IPS-18c (cell line): Measurements from ENCODE around the gene DELE1.

Experiments used
- H3K4me3 ChIP-seq: 2 replicates; pipeline ENCODE4 v1.7.0; 2013; ENCODE audit warnings: low read depth, mild to moderate bottlenecking, low read length, moderate library complexity; ENCODE audit not compliant: insufficient read depth
- H3K9me3 ChIP-seq: one replicate; pipeline ENCODE4 v1.6.1; 2013; ENCODE audit warnings: mild to moderate bottlenecking, low read length, moderate library complexity; ENCODE audit not compliant: control insufficient read depth, insufficient read depth

Gene DELE1

DNA sequence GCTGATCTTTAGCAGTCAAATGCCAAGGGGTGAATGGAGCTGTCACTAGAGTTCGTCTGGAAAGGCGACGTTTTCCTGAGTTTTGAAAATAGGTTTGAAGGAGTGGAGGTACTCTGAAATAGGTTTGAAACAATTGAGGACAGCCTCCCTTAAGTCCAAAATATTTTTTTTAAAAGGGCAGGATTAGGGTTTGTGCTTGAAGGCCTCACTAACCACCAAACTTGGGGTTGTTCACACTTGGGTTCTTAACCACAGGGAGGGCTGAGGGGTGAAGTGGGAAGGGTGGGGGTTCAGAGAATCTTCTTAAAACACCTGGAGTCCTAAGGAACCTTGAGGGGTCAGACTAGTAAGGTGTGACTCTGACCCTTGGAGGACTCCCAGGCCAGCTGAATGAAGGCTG, 37.8 kb downstream of the DELE1 start:
- Histone ChIP-seq H3K4me3 (no peak overlapping the region), H3K9me3 (peaks cover 2% of the 10 kb centered on the region)

DNA sequence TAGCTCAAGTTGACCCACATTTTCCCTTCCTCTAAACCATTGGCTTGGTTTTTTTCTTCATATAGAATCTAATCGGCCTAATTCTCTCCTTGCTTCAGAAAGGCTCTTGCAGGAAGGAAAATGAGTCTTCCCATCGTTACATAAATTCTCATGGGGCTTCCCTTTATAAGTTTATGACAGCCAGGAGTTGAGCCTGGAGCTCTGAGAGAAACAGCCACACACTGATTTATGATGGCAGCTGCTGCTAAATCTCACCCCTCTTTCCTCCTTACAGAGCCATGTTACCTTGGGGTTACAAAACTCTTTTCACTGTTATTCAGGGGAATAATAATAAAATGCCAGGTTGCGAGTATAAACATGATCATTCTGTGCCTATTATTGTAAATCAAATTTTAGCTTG, 40.0 kb downstream of the DELE1 start:
- Histone ChIP-seq H3K9me3 (peaks cover 2% of the 10 kb centered on the region), H3K4me3 (no peak overlapping the region)

DNA sequence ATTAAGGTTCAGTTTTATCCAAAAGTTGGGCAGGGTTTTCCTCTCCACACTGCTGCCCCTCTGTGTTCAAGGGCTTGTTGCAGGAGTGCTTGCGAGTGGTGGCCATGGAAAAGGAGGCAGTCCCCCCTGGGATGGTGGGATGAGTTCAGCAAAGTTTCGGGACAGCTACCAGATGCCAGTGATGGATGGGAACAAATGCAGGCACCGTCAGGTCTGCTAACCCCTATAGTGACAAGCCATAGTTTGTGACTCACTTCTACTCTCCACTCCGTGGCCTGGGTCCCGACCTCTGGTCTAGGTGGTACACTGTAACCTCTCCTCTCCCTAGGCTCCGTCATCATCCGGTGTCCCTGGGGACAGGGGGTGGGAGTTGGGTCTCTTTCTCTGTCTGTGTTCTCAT, 41.4 kb downstream of the DELE1 start:
- H3K9me3 ChIP-seq = peaks cover 2% of the 10 kb centered on the region
- no peak overlapping the region for H3K4me3 ChIP-seq

DNA sequence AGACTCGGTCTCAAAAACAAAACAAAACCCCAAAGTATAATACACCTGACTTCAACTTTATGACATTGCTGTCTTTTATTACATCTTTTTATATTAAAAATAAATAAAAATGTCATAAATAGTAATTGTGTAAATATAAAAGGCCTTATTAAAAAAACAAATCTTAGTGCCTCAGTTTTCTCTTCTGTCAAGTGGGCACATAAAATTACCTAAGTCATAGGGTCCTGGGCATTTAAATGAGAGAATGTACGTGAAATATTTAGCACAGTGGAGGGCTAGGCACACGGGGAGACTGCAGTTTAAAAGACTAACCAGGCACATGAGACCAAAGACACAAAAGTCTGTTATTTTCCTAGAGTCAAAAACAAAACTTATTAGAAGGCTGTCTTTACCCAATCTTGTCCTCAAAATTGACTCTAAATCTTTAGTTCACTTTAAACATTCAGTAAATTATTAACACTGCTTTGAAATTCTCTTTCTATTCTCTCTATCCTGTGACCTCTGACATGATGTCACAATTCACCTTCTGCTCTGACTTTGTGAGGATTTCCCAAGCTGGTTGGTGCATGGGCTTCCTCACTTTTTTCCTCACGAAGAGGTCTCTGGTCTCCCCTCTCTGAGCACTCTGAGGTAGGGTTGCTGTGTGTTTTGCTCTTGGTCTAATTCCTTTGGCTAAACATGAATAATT, 42.7 kb downstream of the DELE1 start:
- H3K9me3 ChIP-seq = peaks cover under 1% of the 10 kb centered on the region

DNA sequence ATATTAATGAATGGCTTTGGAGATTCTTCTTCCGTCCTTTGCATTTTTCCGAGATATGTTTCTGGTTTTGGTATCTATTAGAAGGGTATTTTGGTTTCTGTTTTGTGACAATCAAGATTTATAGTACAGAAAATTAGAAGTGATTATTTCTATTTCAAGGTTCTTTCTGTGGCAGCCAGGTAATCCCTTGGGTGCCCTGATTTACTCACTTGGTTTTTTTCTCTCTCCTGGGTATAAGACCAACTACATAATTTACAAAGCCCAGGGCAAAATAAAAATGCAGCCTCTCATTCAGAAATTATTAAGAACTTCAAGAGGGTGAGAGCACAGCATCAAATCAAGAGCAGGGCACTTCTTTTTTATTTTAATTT, 43.3 kb downstream of the DELE1 start:
- Histone ChIP-seq H3K9me3 (no peaks in the 10 kb centered on the region), H3K4me3 (no peak overlapping the region)

More for the DNA sequence above, 42.7 kb downstream of the DELE1 start:
- no peak overlapping the region for H3K4me3 ChIP-seq

DNA sequence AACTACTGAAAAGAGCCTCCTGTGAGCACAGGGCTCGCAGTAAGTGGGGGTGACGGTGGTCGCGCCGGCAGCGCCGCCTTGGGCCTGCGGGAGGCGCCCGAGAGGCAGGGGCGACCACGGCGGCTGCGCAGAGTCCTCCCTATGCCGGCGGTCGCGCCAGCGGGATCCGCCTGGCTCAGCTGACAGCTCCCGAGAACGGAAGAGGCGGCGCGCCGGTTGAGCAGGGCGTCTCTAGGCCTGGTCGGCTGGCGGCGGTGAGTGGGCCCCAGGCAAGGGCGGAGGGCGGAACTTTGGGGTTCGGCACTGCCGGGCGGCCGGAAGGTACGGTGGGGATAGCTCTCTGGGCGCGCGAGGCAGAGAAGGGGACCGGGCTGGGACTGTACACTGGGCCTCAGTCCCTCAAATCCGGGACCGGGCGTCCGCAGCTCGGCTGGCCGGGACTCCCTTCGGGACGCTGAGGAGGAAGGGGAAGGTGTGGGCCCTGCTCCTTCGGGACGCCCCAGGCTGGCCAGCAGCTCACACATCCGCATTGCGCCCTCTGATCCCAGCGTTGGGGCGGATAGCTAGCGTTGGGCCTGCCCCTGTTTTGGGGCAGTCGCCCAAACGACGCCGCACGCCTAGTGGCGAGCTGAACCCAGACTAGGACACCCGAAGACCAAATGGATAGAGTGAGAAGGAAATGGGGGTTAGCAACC, 45.4 kb downstream of the DELE1 start, which contains the start of gene RNF14:
TSS of gene RNF14 (plus strand) at position 192 of the 695 bp plus-strand sequence. CDS start 4,484 bp downstream, outside the sequence.
- Histone ChIP-seq H3K4me3 (peak within 1 kb of the TSS; percentile 89), H3K9me3 (no peaks in the 10 kb centered on the region)

DNA sequence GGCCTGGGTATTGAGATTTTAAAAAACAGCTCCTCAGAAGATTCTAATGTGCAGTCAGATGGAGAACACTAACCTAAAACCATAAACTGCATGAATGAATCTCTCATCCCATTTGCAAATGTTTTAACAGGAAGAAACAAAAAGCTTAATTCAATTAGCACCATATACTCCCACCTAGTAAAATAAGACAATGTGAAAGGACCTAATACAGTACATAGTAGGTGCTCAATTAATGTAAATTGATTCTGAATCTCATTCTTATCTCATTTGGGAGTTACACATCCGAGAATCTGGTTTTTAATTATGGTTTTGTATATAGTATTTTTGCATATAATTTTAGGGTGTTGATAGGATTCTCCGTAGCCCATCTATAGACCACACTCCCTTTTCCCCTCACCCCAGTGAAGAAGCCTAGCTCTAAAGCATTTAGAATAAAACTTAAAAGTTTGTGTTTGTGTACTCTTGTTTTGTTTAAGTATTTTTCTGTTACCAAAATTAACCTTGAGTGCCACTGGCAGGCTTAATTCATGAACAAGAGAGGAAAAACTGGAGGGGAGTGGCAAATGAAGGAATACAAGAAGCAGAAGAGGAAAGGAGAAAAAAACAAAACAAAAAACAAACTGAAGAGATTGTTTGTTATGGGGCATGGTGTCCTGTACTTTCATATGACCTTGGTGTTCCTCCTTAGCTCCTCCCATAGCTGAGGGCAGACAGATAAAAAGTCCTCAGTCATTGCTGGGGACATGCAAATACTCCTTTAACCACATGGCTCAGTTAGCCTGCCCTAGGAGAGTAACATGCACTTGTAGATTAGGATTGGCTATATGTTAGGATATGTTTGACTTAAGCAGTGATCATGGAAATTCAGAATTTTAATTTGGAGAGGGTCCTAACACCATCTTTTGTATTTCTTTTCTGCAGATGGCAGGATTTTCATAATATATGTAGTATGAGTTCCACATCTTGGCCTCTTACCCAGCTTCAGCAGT, 46.4 kb downstream of the DELE1 start:
- no peaks in the 10 kb centered on the region for H3K9me3 ChIP-seq

DNA sequence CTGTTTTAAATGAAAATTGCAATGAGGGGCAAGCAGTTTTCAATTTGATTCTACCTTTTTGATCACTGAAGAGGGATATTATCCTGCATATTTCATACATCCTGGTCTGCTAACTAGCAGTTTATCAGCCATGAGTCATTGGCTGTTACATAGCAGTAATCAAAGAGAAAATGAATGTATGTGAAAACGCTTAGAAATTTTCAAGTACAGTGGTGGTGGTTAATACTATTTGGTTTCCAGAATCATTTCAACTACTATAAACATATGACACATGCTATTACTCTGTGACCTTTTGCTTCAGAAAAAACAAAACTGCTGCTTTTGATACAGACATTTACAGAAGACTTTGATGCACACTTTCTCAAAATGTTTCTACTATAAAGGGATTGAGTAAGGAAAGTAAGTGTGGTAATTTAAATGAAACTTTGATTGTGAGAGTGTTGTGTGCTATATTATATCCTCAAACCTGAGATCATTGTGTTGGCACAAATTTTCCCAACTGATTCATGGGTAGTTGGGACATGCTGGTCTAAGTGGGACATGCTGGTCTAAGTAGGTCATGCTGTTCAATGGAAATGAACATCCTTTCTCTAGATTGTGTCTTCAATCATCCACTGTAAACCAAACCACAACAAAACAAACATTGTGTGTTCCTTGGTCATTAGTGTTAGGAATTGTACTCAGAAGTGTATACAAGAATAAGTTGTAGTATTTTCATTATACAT, 50.4 kb downstream of the DELE1 start:
- no peak overlapping the region for H3K4me3 ChIP-seq
- H3K9me3 ChIP-seq = no peaks in the 10 kb centered on the region

More for the DNA sequence above, 46.4 kb downstream of the DELE1 start:
- H3K4me3 ChIP-seq = peak overlapping the region; percentile 89

DNA sequence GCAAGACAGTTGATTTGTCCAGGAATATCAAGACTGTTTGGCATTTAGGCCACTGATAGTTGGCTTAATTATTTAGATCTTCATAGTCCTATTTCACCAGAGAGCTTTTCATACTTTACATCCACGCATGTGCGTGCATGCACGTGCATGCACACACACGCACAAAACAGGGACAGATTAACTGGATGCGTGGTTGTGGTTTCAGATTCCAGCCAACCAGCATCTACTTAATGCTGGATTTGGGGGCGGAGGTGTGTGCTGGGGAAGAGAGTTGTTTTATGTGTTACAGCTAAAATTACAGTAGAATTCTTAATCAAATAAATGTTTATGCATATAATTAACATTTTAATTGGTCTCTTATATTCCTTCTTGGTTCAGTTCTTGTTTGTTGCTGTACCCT, 52.5 kb downstream of the DELE1 start:
- Histone ChIP-seq H3K4me3 (no peak overlapping the region), H3K9me3 (no peaks in the 10 kb centered on the region)

DNA sequence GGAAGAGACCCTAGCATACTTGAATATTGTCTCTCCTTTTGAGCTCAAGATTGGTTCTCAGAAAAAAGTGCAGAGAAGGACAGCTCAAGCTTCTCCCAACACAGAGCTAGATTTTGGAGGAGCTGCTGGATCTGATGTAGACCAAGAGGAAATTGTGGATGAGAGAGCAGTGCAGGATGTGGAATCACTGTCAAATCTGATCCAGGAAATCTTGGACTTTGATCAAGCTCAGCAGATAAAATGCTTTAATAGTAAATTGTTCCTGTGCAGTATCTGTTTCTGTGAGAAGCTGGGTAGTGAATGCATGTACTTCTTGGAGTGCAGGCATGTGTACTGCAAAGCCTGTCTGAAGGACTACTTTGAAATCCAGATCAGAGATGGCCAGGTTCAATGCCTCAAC, 54.7 kb downstream of the DELE1 start:
- H3K4me3 ChIP-seq = no peak overlapping the region
- H3K9me3 ChIP-seq = no peaks in the 10 kb centered on the region

DNA sequence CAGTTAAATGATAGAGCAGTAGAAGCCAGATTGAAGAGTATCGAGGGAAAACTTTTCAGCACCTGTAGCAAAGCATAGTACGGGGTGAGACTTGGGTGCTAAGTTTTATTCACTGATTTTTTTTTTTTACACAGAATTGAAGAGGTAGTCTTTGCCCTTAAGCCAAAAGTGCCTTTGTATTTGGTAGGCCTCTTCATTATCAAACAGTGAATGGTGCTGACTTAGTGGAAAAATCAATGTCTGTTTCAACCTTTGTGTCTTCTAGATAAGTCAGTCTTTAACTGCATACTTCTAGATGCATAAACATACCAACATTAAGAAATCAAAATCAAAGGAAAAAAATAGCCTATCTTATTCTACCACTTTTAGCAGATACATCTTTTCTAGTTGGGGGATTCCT, 59.0 kb downstream of the DELE1 start:
- Histone ChIP-seq H3K4me3 (no peak overlapping the region), H3K9me3 (no peaks in the 10 kb centered on the region)

DNA sequence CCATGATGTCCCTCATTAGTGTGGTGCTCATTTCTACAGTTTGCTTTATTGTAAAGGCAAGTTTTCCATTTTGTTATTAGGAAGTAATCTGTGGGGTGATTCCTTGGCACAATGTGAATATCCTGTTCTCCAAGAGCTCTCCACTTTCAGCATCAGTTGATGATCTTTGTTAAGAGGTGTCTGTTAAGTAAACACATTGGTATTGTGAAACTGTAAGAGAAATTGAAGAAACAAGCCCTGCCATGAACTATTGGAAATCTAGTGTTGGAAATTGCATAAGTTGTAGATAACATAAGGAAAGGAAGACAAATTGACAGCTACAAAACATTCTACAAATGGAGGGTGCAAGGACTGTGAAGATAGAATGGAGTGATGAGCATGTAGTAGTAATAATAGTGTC, 62.4 kb downstream of the DELE1 start:
- Histone ChIP-seq H3K9me3 (no peaks in the 10 kb centered on the region), H3K4me3 (no peak overlapping the region)

DNA sequence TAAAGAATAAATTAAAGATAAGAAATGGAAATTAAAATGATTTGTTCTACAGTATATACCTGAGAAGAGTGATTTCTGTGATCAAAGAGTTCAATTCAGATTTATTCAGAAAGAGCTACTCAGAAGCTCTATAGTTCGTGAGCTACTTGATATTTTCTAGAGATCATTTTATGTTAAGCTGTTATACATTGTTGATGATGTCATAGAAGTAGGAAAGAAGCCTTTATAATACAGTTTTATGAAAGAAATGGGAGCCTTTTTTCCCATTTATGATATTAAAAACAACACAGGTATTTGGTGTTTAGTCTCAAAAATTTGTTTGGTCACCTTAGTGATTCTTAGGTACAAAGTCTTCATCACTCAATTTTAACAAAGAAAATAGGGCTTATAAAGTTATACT, 66.0 kb downstream of the DELE1 start:
- Histone ChIP-seq H3K9me3 (no peaks in the 10 kb centered on the region), H3K4me3 (no peak overlapping the region)
